GM21619 (cell line): ENCODE measurements around the gene LTBP2.

ENCODE experiments used
- ATAC-seq: cut with Tn5 transposase; IDR thresholded peaks from one replicate; pipeline ENCODE4 v1.9.1; 2021; ENCODE audit not compliant: unreplicated experiment

Gene LTBP2

GRCh38 chr14:74638966-74639365 is 26.9 kb upstream of the LTBP2 start:
- no peak for ATAC-seq

GRCh38 chr14:74638066-74638465 is 26.0 kb upstream of the LTBP2 start:
- ATAC-seq: no peak

- no peak for ATAC-seq
Measured at GRCh38 chr14:74637178-74637550, 25.1 kb upstream of the LTBP2 start.

GRCh38 chr14:74636424-74637177 is 24.6 kb upstream of the LTBP2 start:
- ATAC-seq: no peak

- ATAC-seq: no peak
Measured at GRCh38 chr14:74635847-74636246, 23.8 kb upstream of the LTBP2 start.

- no peak for ATAC-seq
Measured at GRCh38 chr14:74634964-74635363, 22.9 kb upstream of the LTBP2 start.

- ATAC-seq: no peak
Measured at GRCh38 chr14:74634481-74634880, 22.4 kb upstream of the LTBP2 start.

GRCh38 chr14:74630881-74631690 is 19.0 kb upstream of the LTBP2 start:
- ATAC-seq: no peak

GRCh38 chr14:74628418-74628817 is 16.4 kb upstream of the LTBP2 start:
- no peak for ATAC-seq

GRCh38 chr14:74627076-74627475 is 15.0 kb upstream of the LTBP2 start:
- ATAC-seq: no peak

GRCh38 chr14:74622257-74622656 is 10.2 kb upstream of the LTBP2 start:
- ATAC-seq: no peak

- ATAC-seq: no peak
Measured at GRCh38 chr14:74621556-74621955, 9.5 kb upstream of the LTBP2 start.

GRCh38 chr14:74620923-74621322 is 8.9 kb upstream of the LTBP2 start:
- ATAC-seq: no peak

GRCh38 chr14:74620497-74620921 is 8.5 kb upstream of the LTBP2 start:
- no peak for ATAC-seq

- ATAC-seq: no peak
Measured at GRCh38 chr14:74619672-74620131, 7.7 kb upstream of the LTBP2 start.

GRCh38 chr14:74618078-74618952 is 6.3 kb upstream of the LTBP2 start:
- no peak for ATAC-seq

- ATAC-seq: no peak
Measured at GRCh38 chr14:74616996-74617700, 5.1 kb upstream of the LTBP2 start.

- no peak for ATAC-seq
Measured at GRCh38 chr14:74616507-74616906, 4.5 kb upstream of the LTBP2 start.

- no peak for ATAC-seq
Measured at GRCh38 chr14:74615735-74616134, 3.7 kb upstream of the LTBP2 start.
